HG03095 (cell line): ENCODE data around the gene GSE1.

ENCODE experiments used
- ATAC-seq: cut with Tn5 transposase; IDR thresholded peaks from one replicate; pipeline ENCODE4 v1.9.1; 2021; ENCODE audit warnings: moderate library complexity; ENCODE audit not compliant: unreplicated experiment

Gene GSE1

GRCh38 chr16:85718153-85718477, 105.0 kb downstream of the GSE1 start:
- no peak for ATAC-seq

- ATAC-seq = no peak
Observed at GRCh38 chr16:85718682-85719081, 105.6 kb downstream of the GSE1 start.

DNA sequence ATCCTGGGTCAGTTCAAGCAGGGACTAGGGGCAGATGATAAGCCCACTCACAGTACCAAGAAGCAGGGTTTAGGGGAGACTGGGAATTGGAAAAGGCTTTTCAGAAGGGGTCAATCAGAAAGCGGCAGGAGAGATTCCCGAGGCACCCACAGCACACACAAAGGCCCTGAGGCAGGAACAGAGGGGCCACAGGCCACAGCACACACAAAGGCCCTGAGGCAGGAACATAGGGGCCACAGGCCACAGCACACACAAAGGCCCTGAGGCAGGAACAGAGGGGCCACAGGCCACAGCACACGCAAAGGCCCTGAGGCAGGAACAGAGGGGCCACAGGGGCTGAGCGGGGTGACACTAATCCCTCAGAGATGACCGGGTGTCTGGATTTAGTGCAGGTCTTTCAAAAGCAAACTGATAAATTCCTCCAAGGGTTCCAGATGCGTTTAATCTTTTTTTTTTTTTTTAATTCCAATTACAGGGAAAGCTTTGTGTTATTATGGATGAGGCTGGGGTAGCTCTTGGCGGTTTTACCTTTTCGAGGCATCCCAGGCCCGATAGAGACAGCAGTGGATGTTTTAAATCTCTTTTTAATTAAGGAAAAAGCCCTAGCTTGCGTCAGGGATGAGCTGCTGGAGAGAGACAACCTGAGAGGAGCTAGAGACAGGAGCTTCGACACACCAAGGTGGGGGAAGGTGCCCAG, 106.6 kb downstream of the GSE1 start:
- no peak for ATAC-seq

GRCh38 chr16:85720302-85720637, 107.1 kb downstream of the GSE1 start:
- ATAC-seq = no peak

DNA sequence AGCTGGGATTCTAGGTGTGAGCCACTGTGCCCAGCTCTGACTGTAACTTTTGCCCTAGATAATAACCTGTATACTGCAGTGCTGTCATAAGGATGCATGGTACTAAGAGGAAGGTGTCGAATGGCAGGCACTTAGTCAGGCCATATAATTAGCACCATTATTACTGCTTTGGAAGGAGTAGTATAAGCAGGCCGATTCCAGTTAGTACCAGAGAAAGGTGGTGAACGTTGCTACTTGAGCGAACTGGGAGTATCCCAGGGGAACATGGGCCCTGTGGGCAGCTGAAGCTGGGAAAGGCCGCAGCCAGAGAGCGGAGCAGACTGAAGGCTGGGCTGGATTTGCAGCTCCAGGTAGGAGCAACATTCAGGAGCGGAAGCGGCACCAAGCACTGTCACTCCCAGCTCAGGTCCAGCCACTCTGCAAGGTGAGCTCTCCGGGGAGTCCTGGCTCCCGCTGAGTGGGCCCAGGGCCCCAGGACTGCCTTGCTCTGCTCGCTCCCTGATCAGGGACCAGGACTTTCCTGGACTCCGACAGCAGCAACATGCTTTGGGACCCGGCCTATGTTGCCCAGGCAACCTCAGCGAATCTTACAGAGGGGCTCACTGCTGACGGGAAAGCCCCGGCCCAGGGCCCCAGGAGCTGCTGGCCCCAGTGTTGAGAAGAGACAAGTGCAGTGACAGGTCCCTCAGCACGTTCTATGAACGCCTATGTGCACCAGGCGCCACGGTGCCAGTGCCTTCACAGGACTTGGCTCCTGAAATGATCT, 109.2 kb downstream of the GSE1 start:
- ATAC-seq = no peak

DNA sequence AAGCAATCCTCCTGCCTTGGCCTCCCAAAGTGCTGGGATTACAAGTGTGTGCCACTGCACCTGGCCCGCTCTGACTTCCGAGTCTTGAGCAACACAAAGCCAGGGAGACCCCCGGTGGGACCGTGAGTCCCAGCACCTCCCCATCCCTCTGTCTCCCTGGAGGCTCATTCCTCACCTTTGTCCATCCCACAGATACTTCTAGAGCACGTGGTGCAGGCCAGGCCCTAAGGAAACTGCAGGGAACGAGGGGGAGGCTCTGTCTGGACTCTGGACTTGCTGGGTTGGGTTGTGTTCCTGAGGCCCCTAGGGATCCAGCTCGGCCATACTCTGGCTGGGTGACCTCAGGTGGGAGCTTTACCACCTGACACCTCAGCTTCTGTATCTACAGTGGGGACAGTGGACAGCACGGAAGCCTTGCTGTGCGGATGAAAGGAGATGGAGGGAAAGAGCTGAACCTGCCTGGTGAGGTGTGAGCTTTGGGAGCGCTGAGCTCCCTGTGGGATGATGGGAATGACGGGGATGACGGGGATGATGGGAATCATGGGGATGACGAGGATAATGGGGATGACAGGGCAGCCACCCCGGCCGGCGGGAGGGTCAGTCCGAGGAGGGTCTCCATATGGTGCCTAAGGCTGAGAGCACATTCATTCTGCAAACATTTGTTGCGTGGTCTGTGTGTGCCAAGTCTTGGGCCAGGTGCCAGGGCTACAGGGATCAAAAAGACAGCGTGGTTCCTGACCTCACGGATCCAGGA, 111.2 kb downstream of the GSE1 start:
- ATAC-seq = no peak

GRCh38 chr16:85724936-85725335, 111.8 kb downstream of the GSE1 start:
- no peak for ATAC-seq
